Measurements from ENCODE around the gene VAX1. TPM values are rescaled to one million over a fixed set of nuclear protein-coding genes. Genes with fewer than 3 reads are reported as not detected.
A peak's percentile ranks its signal among the peaks of the same experiment; 100 is the strongest.

Gene VAX1
- total and polyA plus RNA-seq, 3 experiments from 2014 or later: not detected

DNA sequence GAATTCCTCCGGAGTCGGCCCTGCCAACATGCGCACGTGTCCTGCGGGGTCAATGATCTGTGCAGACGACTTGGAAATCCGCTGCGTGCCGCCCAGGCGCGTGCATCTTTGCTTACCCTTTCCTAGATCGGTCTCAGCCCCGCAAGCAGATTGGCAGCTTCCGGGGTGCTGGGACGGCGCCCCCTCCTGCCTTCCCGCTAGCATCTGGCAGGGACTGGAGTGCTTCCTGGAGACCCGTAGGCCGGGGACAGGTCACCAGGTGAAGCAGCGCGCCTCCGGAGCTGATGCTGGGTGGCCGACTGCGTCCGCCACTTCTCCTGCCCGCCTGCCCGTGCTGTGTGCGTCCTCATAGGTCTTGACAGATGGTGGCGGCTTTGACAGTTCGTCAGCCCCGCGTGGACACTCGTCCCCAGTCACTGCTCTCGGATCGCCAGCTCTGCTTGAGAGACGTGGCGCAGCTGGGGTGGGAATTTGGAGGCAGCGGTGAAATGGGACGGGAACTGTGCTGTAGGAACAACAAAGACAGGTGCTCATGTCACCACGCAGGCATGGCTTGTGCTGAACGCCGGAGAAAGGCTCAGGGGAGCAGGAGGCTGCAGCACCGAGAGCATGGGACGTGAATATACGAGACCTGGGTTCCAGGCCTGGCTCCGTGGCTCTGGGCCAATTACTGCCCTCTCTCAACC is 37.3 kb upstream of the VAX1 start:
- ChIA-PET POLR2A (no interaction called here), CTCF (interaction anchor here (0.8 to 3.7 kb wide), 29 partner anchors 8 to 493 kb away, joined by 3 to 26 read pairs (median 4); no protein-coding TSS in a partner anchor)
- peaks cover 0 to 1% (median 0%) of the 10 kb centered on the region in 3 donors for H3K36me3 Mint-ChIP-seq
- Histone ChIP-seq H3K27ac (ENCODE audit: low read depth, low read length) (no peak overlapping the region), H3K36me3 (ENCODE audit: insufficient read depth, low read length) (no peaks in the 10 kb centered on the region), H3K9me3 (ENCODE audit: low read length) (no peaks in the 10 kb centered on the region), H3K4me1 (ENCODE audit: insufficient read depth, low read length) (peaks cover 14% of the 10 kb centered on the region), H3K4me3 (ENCODE audit: low read length) (peak overlapping the region; percentile 59), H3K27me3 (ENCODE audit: insufficient read depth, low read length, poor library complexity, severe bottlenecking) (peaks cover 8% of the 10 kb centered on the region)
- H3K9me3 Mint-ChIP-seq: no peaks in the 10 kb centered on the region
- H3K27ac Mint-ChIP-seq: peak overlapping the region in 6 of 8 donors; percentile 44 to 85 (median 76)
- DNase-seq: peak in 2 of 5 donors; percentile 8 to 48
- H3K4me3 Mint-ChIP-seq: peak overlapping the region; percentile 83 to 94 (median 91)
- H3K27me3 Mint-ChIP-seq: peaks cover 7 to 40% of the 10 kb centered on the region in 2 donors
- H3K4me1 Mint-ChIP-seq: peaks cover 12 to 19% (median 18%) of the 10 kb centered on the region in 3 donors

DNA sequence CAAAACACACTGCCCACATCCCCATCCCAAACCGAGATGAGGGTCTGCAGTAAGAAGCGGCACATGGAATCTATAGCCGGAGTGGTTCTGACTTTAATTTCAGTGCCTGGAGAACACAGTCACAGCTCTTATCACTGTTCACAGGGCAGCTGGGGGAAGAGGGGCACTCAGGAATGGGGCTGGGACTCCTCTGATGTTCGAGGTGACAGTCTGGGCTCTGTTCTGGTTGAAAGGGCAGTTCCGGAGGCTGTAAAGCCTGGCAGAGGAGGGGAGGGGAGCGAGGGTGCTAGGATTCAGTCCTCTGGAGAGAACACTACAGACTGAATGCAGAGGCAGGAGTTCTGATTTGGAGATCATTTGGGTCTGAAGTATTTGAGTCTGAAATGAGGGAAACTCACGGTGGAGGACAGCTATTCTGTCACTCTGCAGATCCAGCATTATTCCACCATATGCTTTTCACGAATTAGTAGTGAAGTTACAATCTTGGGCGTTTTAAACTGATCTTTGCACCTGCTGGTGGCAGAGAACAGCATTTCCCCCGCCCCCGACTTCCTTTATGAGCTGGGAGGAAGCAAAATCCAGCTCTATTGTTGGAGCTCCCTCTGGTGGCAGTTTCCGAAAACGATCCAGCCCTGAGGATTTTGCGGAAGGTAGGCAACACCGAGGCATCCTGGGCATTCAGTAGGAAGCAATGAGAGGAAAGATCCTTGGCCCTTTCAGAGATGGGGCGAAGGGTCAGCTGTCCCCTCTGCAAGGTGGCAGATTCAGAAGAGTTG is 36.6 kb upstream of the VAX1 start:
- POLR2A ChIA-PET: no interaction called here
- peak; percentile 59 to 82 (median 68) for DNase-seq
- Histone ChIP-seq H3K9me3 (ENCODE audit: low read length) (no peaks in the 10 kb centered on the region), H3K27ac (ENCODE audit: low read depth, low read length) (no peak overlapping the region), H3K4me3 (ENCODE audit: low read length) (peak overlapping the region; percentile 59), H3K36me3 (ENCODE audit: insufficient read depth, low read length) (no peaks in the 10 kb centered on the region), H3K4me1 (ENCODE audit: insufficient read depth, low read length) (peaks cover 14% of the 10 kb centered on the region), H3K27me3 (ENCODE audit: insufficient read depth, low read length, poor library complexity, severe bottlenecking) (peaks cover 16% of the 10 kb centered on the region)
- Mint-ChIP-seq H3K27me3 (peaks cover 14 to 41% of the 10 kb centered on the region in 2 donors), H3K36me3 (peaks cover 0 to 1% (median 0%) of the 10 kb centered on the region in 3 donors), H3K27ac (peak overlapping the region in 6 of 8 donors; percentile 5 to 85 (median 72)), H3K4me1 (peaks cover 12 to 19% (median 18%) of the 10 kb centered on the region in 3 donors), H3K9me3 (no peaks in the 10 kb centered on the region), H3K4me3 (peak overlapping the region; percentile 83 to 94 (median 91))
- CTCF ChIA-PET: interaction anchor here (0.7 to 3.7 kb wide), 30 partner anchors 8 to 493 kb away, joined by 3 to 26 read pairs (median 4); no protein-coding TSS in a partner anchor

DNA sequence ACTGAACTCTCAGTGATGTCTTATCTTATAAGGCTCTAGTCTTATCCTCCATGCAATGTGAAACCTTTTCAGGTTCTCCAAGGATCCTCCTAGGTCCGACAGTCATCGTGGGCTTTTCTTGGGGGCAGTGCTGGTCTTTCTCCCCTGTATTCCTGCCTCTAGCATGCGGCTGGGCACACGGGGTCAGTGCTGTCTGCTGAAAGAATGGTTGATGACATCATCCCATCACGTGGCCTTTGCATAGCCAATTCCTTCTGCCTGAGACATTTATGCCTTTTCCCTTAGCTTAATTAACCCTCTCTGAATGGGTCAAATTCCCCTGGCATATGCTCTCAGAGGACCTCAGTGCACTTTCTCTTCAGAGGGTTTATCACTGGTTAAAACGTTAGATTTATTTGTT is 32.2 kb upstream of the VAX1 start:
- Mint-ChIP-seq H3K27me3 (peaks cover 50 to 58% of the 10 kb centered on the region in 2 donors), H3K36me3 (peaks cover 0 to 1% (median 0%) of the 10 kb centered on the region in 3 donors), H3K4me1 (peaks cover 19 to 44% (median 28%) of the 10 kb centered on the region in 3 donors), H3K9me3 (peaks cover 0 to 3% (median 0%) of the 10 kb centered on the region in 5 donors), H3K27ac (no peak overlapping the region), H3K4me3 (no peak overlapping the region)
- DNase-seq: no peak
- ChIA-PET POLR2A (no interaction called here), CTCF (interaction anchor here (1.3 kb wide), 1 partner anchor 47 kb away, joined by 3 read pairs; no protein-coding TSS in a partner anchor)
- Histone ChIP-seq H3K27me3 (ENCODE audit: insufficient read depth, low read length, poor library complexity, severe bottlenecking) (peaks cover 53% of the 10 kb centered on the region), H3K4me3 (ENCODE audit: low read length) (no peak overlapping the region), H3K27ac (ENCODE audit: low read depth, low read length) (no peak overlapping the region), H3K4me1 (ENCODE audit: insufficient read depth, low read length) (peaks cover 17% of the 10 kb centered on the region), H3K9me3 (ENCODE audit: low read length) (no peaks in the 10 kb centered on the region), H3K36me3 (ENCODE audit: insufficient read depth, low read length) (no peaks in the 10 kb centered on the region)

- Histone ChIP-seq H3K36me3 (ENCODE audit: insufficient read depth, low read length) (no peaks in the 10 kb centered on the region), H3K9me3 (ENCODE audit: low read length) (no peaks in the 10 kb centered on the region), H3K4me1 (ENCODE audit: insufficient read depth, low read length) (peaks cover 15% of the 10 kb centered on the region), H3K27me3 (ENCODE audit: insufficient read depth, low read length, poor library complexity, severe bottlenecking) (peaks cover 60% of the 10 kb centered on the region), H3K27ac (ENCODE audit: low read depth, low read length) (no peak overlapping the region), H3K4me3 (ENCODE audit: low read length) (no peak overlapping the region)
- POLR2A ChIA-PET: no interaction called here
- Mint-ChIP-seq H3K4me1 (peaks cover 19 to 45% (median 28%) of the 10 kb centered on the region in 3 donors), H3K4me3 (peak overlapping the region in 3 of 7 donors; percentile 2 to 41 (median 16)), H3K9me3 (peaks cover 0 to 3% (median 0%) of the 10 kb centered on the region in 5 donors), H3K27me3 (peaks cover 57 to 65% of the 10 kb centered on the region in 2 donors), H3K27ac (no peak overlapping the region), H3K36me3 (peaks cover 0 to 1% (median 0%) of the 10 kb centered on the region in 3 donors)
- DNase-seq: no peak
- CTCF ChIA-PET: interaction anchor here (1.3 to 3.2 kb wide), 2 partner anchors 11 to 48 kb away, joined by 3 to 16 read pairs; no protein-coding TSS in a partner anchor
Measured at GRCh38 chr10:117169480-117169879, 31.4 kb upstream of the VAX1 start.

DNA sequence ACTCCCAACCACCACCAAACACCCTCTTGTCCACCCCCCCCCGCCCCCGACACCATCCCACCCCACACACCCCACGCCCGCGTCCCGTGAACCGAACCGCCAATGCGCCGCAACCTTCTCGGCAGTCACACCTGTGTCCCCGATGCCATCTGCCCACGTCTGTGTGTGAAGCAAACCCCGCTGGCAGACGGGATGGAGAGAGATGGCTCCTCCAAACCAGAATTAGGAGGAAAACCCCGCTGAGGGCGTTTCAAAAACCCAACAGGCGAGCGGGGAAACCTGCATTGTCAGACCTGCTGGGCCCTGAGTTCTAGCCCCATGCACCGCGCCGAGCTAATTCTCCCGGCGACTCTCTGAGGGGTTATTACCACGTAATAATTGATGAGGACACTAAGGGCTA is 30.7 kb upstream of the VAX1 start:
- H3K4me1 ChIP-seq (ENCODE audit: insufficient read depth, low read length): peaks cover 13% of the 10 kb centered on the region
- no peak overlapping the region for H3K4me3 ChIP-seq (ENCODE audit: low read length)
- no peak for DNase-seq
- H3K4me3 Mint-ChIP-seq: peak overlapping the region in 3 of 7 donors; percentile 24 to 74 (median 57)
- H3K9me3 Mint-ChIP-seq: peaks cover 0 to 3% (median 0%) of the 10 kb centered on the region in 5 donors
- no peak overlapping the region for H3K27ac ChIP-seq (ENCODE audit: low read depth, low read length)
- POLR2A ChIA-PET: no interaction called here
- H3K27me3 ChIP-seq (ENCODE audit: insufficient read depth, low read length, poor library complexity, severe bottlenecking): peaks cover 68% of the 10 kb centered on the region
- peaks cover 64 to 71% of the 10 kb centered on the region in 2 donors for H3K27me3 Mint-ChIP-seq
- peaks cover 0 to 1% (median 0%) of the 10 kb centered on the region in 3 donors for H3K36me3 Mint-ChIP-seq
- CTCF ChIA-PET: interaction anchor here (1.1 to 3.2 kb wide), 6 partner anchors 10 to 381 kb away, joined by 3 to 16 read pairs (median 8); no protein-coding TSS in a partner anchor
- H3K36me3 ChIP-seq (ENCODE audit: insufficient read depth, low read length): no peaks in the 10 kb centered on the region
- H3K9me3 ChIP-seq (ENCODE audit: low read length): no peaks in the 10 kb centered on the region
- H3K4me1 Mint-ChIP-seq: peaks cover 19 to 46% (median 30%) of the 10 kb centered on the region in 3 donors
- H3K27ac Mint-ChIP-seq: no peak overlapping the region

GRCh38 chr10:117167789-117168674 is 30.0 kb upstream of the VAX1 start:
- POLR2A ChIA-PET: no interaction called here
- H3K9me3 ChIP-seq (ENCODE audit: low read length): no peaks in the 10 kb centered on the region
- no peak overlapping the region for H3K27ac ChIP-seq (ENCODE audit: low read depth, low read length)
- peaks cover 0 to 1% (median 0%) of the 10 kb centered on the region in 3 donors for H3K36me3 Mint-ChIP-seq
- peaks cover 0 to 3% (median 0%) of the 10 kb centered on the region in 5 donors for H3K9me3 Mint-ChIP-seq
- no peak overlapping the region for H3K27ac Mint-ChIP-seq
- peaks cover 64 to 71% of the 10 kb centered on the region in 2 donors for H3K27me3 Mint-ChIP-seq
- CTCF ChIA-PET: interaction anchor here (0.7 to 3.2 kb wide), 8 partner anchors 8 to 486 kb away, joined by 3 to 26 read pairs (median 8); no protein-coding TSS in a partner anchor
- H3K4me3 ChIP-seq (ENCODE audit: low read length): peak overlapping the region; percentile 28
- H3K36me3 ChIP-seq (ENCODE audit: insufficient read depth, low read length): no peaks in the 10 kb centered on the region
- H3K27me3 ChIP-seq (ENCODE audit: insufficient read depth, low read length, poor library complexity, severe bottlenecking): peaks cover 71% of the 10 kb centered on the region
- peaks cover 19 to 46% (median 30%) of the 10 kb centered on the region in 3 donors for H3K4me1 Mint-ChIP-seq
- DNase-seq: peak; percentile 39 to 68 (median 49)
- peaks cover 13% of the 10 kb centered on the region for H3K4me1 ChIP-seq (ENCODE audit: insufficient read depth, low read length)
- peak overlapping the region in 5 of 7 donors; percentile 45 to 88 (median 66) for H3K4me3 Mint-ChIP-seq

DNA sequence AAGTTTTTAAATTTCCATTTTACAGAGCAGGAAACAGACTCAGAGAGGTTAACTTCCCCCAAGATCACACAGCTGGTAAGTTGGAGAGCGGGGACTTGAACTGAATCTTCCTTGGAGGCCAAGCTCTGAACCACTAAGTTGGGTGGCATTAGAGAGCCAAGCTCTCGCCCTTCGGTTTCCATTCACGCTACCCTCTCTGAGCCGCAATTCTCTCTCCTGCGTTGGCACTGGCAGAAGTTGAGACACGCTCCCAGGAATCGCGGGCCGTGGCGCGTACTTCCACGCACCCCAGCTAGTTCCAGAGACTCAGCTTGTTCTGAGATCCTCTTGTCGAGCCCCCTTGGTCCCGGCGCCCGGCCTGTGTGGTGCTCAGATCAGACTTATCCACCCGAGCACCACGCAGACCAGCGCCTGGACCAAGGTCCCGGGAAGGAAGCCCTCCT is 29.3 kb upstream of the VAX1 start:
- Histone ChIP-seq H3K27me3 (ENCODE audit: insufficient read depth, low read length, poor library complexity, severe bottlenecking) (peaks cover 72% of the 10 kb centered on the region), H3K4me3 (ENCODE audit: low read length) (no peak overlapping the region), H3K27ac (ENCODE audit: low read depth, low read length) (no peak overlapping the region), H3K9me3 (ENCODE audit: low read length) (no peaks in the 10 kb centered on the region), H3K36me3 (ENCODE audit: insufficient read depth, low read length) (no peaks in the 10 kb centered on the region), H3K4me1 (ENCODE audit: insufficient read depth, low read length) (peaks cover 16% of the 10 kb centered on the region)
- ChIA-PET CTCF (interaction anchor here (0.7 to 3.2 kb wide), 7 partner anchors 9 to 485 kb away, joined by 3 to 26 read pairs (median 10); no protein-coding TSS in a partner anchor), POLR2A (no interaction called here)
- peaks cover 0 to 3% (median 0%) of the 10 kb centered on the region in 5 donors for H3K9me3 Mint-ChIP-seq
- peaks cover 23 to 50% (median 34%) of the 10 kb centered on the region in 3 donors for H3K4me1 Mint-ChIP-seq
- DNase-seq: no peak
- peaks cover 66 to 72% of the 10 kb centered on the region in 2 donors for H3K27me3 Mint-ChIP-seq
- no peak overlapping the region for H3K27ac Mint-ChIP-seq
- H3K36me3 Mint-ChIP-seq: peaks cover 0 to 1% (median 0%) of the 10 kb centered on the region in 3 donors
- peak overlapping the region in 5 of 7 donors; percentile 44 to 85 (median 52) for H3K4me3 Mint-ChIP-seq
